A673 (cell line): ENCODE data around the gene GNAQ. TPM values are rescaled to one million over a fixed set of nuclear protein-coding genes. Genes with fewer than 3 reads are reported as not detected.

Source experiments
- BruUV-seq: library from RNA; stranded (reverse); fragments of 400-500 nt; replicated peaks from 2 replicates; lab custom pipeline; 2021; lab: Mats Ljungman, UMichigan
- CTCF ChIA-PET: fragments of 300-600 bp; sonication (Branson Sonifier 250); formaldehyde crosslinking; loops from one replicate; lab custom pipeline; 2022; ENCODE audit warnings: antibody characterized with exemption; lab: Charles Lee
- POLR2A ChIA-PET: fragments of 300-600 bp; sonication (Branson Sonifier 250); formaldehyde crosslinking; loops from one replicate; lab custom pipeline; 2022; ENCODE audit warnings: antibody characterized with exemption; ENCODE audit not compliant: low non-redundant PET; lab: Charles Lee
- DNase-seq: peaks from one replicate; pipeline ENCODE4 v3.0.0-alpha.2; 2015; ENCODE audit warnings: low spot score
- H3K27ac ChIP-seq: fragments of 200-600 bp; sonication (generic); 2 replicates; pipeline ENCODE4 v1.5.1; 2016; ENCODE audit warnings: mixed run types, low read depth, mild to moderate bottlenecking, mixed read lengths, antibody characterized with exemption, low read length; ENCODE audit not compliant: poor library complexity, severe bottlenecking
- H3K27me3 ChIP-seq: fragments of 200-600 bp; sonication (generic); replicated peaks from 2 replicates; pipeline ENCODE4 v1.6.1; 2017; ENCODE audit warnings: mixed run types, low read depth, mild to moderate bottlenecking, mixed read lengths, antibody characterized with exemption, low read length; ENCODE audit not compliant: insufficient read depth, poor library complexity
- H3K36me3 ChIP-seq: fragments of 200-600 bp; sonication (generic); 2 replicates; pipeline ENCODE4 v1.6.1; 2016; ENCODE audit warnings: mixed run types, mild to moderate bottlenecking, mixed read lengths, antibody characterized with exemption, low read length; ENCODE audit not compliant: insufficient read depth, poor library complexity, severe bottlenecking
- H3K4me1 ChIP-seq: fragments of 200-600 bp; sonication (generic); 2 replicates; pipeline ENCODE4 v1.6.1; 2017; ENCODE audit warnings: mixed run types, mild to moderate bottlenecking, mixed read lengths, antibody characterized with exemption, low read length; ENCODE audit not compliant: insufficient read depth, poor library complexity, severe bottlenecking
- H3K4me3 ChIP-seq: fragments of 200-600 bp; sonication (generic); 2 replicates; pipeline ENCODE4 v1.5.1; 2016; ENCODE audit warnings: low read depth, mixed run types, mild to moderate bottlenecking, mixed read lengths, low read length; ENCODE audit not compliant: poor library complexity, severe bottlenecking
- H3K9me3 ChIP-seq: fragments of 200-600 bp; sonication (generic); 2 replicates; pipeline ENCODE4 v1.6.1; 2016; ENCODE audit warnings: mixed run types, low read depth, mild to moderate bottlenecking, mixed read lengths, antibody characterized with exemption, low read length; ENCODE audit not compliant: poor library complexity, severe bottlenecking
- CTCF ChIP-seq: fragments of 300-800, 200-600 bp; sonication (generic); conservative IDR thresholded peaks from 2 replicates; pipeline ENCODE4 v1.5.1; 2017; ENCODE audit warnings: low read depth, mild to moderate bottlenecking, antibody characterized with exemption, low read length, moderate library complexity, mixed read lengths
- EZH2 ChIP-seq: fragments of 200-600 bp; sonication (generic); IDR thresholded peaks from 2 replicates; pipeline ENCODE4 v1.6.1; 2017; ENCODE audit warnings: borderline replicate concordance, low read depth, mild to moderate bottlenecking, mixed read lengths, antibody characterized with exemption, low read length; ENCODE audit not compliant: poor library complexity, severe bottlenecking
- intact Hi-C: fragments of 100-400 bp; cut with micrococcal nuclease; formaldehyde crosslinking; loops from one replicate; pipeline ENCODE4 v1.10.0; 2022; ENCODE audit not compliant: unreplicated experiment
- total RNA-seq: library from RNA; stranded (reverse); gene quantifications from 2 replicates; pipeline ENCODE4 v1.2.3, GENCODE V29; 2021

GNAQ gene
- total RNA-seq, 1 experiment from 2014 or later, result 69.9 TPM

- TF ChIP-seq CTCF (peak; percentile 58), EZH2 (no peak)
- POLR2A ChIA-PET, result no interaction called here
Observed at GRCh38 chr9:78004478-78005229, 27.0 kb downstream of the GNAQ start.

DNA sequence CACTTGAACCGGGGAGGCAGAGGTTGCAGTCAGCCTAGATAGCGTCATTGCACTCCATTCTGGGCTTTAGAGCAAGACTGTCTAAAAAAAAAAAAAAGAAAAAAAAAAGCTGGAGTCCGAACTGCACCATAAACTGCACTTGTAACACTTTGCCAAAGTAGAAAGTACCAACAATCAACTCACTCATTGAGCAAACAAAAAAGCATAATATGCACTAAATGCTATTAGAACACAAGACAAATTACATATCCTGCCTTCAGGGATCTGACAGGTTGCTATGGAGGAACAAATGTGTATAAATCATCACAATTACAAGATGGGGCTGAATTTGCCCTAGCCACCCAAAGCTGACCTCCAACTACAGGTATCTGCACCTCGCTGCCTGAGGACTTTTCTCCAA lies 27.9 kb downstream of the GNAQ start:
- Histone ChIP-seq H3K36me3 (no peaks in the 10 kb centered on the region), H3K4me1 (peaks cover 27% of the 10 kb centered on the region), H3K27ac (no peak overlapping the region), H3K9me3 (no peaks in the 10 kb centered on the region), H3K4me3 (no peak overlapping the region), H3K27me3 (no peaks in the 10 kb centered on the region)
- TF ChIP-seq EZH2 (no peak), CTCF (no peak)
- BruUV-seq, result no TSS peak
- intact Hi-C loops, result no loop called here
- DNase-seq, result no peak
- POLR2A ChIA-PET, result no interaction called here
- CTCF ChIA-PET, result no interaction called here

More at GRCh38 chr9:78004478-78005229, 27.0 kb downstream of the GNAQ start:
- H3K27ac ChIP-seq, result no peak overlapping the region
- BruUV-seq, result no TSS peak
- no peaks in the 10 kb centered on the region for H3K36me3 ChIP-seq
- no peak for DNase-seq
- CTCF ChIA-PET, result interaction anchor here (0.6 kb wide), 1 partner anchor 8 kb away, joined by 8 read pairs; no protein-coding TSS in a partner anchor
- intact Hi-C loops, result no loop called here
- peaks cover 25% of the 10 kb centered on the region for H3K4me1 ChIP-seq
- H3K27me3 ChIP-seq, result no peaks in the 10 kb centered on the region
- H3K9me3 ChIP-seq, result no peaks in the 10 kb centered on the region
- H3K4me3 ChIP-seq, result no peak overlapping the region

GRCh38 chr9:78001946-78002731 lies 29.5 kb downstream of the GNAQ start:
- Histone ChIP-seq H3K36me3 (no peaks in the 10 kb centered on the region), H3K27ac (no peak overlapping the region), H3K4me3 (no peak overlapping the region), H3K4me1 (peaks cover 34% of the 10 kb centered on the region), H3K27me3 (no peaks in the 10 kb centered on the region), H3K9me3 (no peaks in the 10 kb centered on the region)
- ChIA-PET CTCF (no interaction called here), POLR2A (no interaction called here)
- intact Hi-C loops, result no loop called here
- DNase-seq, result no peak
- TF ChIP-seq CTCF, result no peak
- no peak for TF ChIP-seq EZH2
- BruUV-seq, result no TSS peak
